SK-N-SH (cell line): ENCODE results near the gene ETFRF1. TPM values are rescaled to one million over a fixed set of nuclear protein-coding genes. Genes with fewer than 3 reads are reported as not detected.

Experiments
- CTCF ChIA-PET: fragments of 300-600, 350-600 bp; formaldehyde crosslinking; extraction: SDS; loops from one replicate; lab custom pipeline; 2021; lab: Yijun Ruan, JAX
- POLR2A ChIA-PET: fragments of 350-600 bp; sonication (Branson Sonifier 250); formaldehyde crosslinking; extraction: SDS; loops from one replicate; lab custom pipeline; 2020; ENCODE audit warnings: antibody characterized with exemption, inconsistent platforms; lab: Yijun Ruan, JAX
- DNase-seq: peaks from one replicate; pipeline ENCODE4 v3.0.0; 2012
- H2AFZ ChIP-seq: fragments of 200-600 bp; sonication (generic); 2 replicates; pipeline ENCODE4 v1.8.1; 2016; ENCODE audit warnings: antibody characterized with exemption, mild to moderate bottlenecking, low read depth
- H3F3A ChIP-seq: fragments of 200-600 bp; sonication (generic); replicated peaks from 2 replicates; pipeline ENCODE3; 2016; ENCODE audit warnings: antibody characterized with exemption, mild to moderate bottlenecking; ENCODE audit not compliant: insufficient read depth
- H3K27ac ChIP-seq, 2 experiments: fragments of 200-500 bp in 1 of 2; fragments of 200-600 bp in 1 of 2; sonication (Bioruptor generic) in 1 of 2; sonication (generic), shearing (Covaris generic) in 1 of 2; 2 replicates each; pipeline versions ENCODE4 v1.5.1 to v1.6.1; 2014 to 2016; ENCODE audit warnings: low read depth in 2 of 2, inconsistent platforms in 1 of 2, low read length in 1 of 2, mild to moderate bottlenecking in 1 of 2, mixed read lengths in 1 of 2
- H3K27me3 ChIP-seq: fragments of 200-600 bp; sonication (generic), shearing (Covaris generic); 2 replicates; pipeline ENCODE4 v1.6.1; 2016; ENCODE audit warnings: mixed run types; ENCODE audit not compliant: insufficient read depth
- H3K36me3 ChIP-seq, 2 experiments: fragments of 200-500 bp in 1 of 2; fragments of 200-600 bp in 1 of 2; sonication (Bioruptor generic) in 1 of 2; sonication (generic) in 1 of 2; replicated peaks in 1 of 2; 2 replicates each; pipeline versions ENCODE3 to v1.5.1; 2014 to 2016; ENCODE audit warnings: low read length in 1 of 2, mild to moderate bottlenecking in 1 of 2; ENCODE audit not compliant: insufficient read depth in 2 of 2, control insufficient read depth in 1 of 2
- H3K4me1 ChIP-seq, 2 experiments: fragments of 200-500 bp in 1 of 2; fragments of 200-600 bp in 1 of 2; sonication (Bioruptor generic) in 1 of 2; sonication (generic), shearing (Covaris generic) in 1 of 2; 2 replicates each; pipeline versions ENCODE4 v1.5.1 to v1.6.1; 2014 to 2016; ENCODE audit warnings: low read depth in 1 of 2, low read length in 1 of 2, mixed run types in 1 of 2; ENCODE audit not compliant: insufficient read depth in 2 of 2, control insufficient read depth in 1 of 2
- H3K4me2 ChIP-seq: fragments of 200-600 bp; sonication (generic), shearing (Covaris generic); 2 replicates; pipeline ENCODE4 v1.6.1; 2017; ENCODE audit warnings: mixed run types
- H3K4me3 ChIP-seq, 2 experiments: fragments of 200-500 bp in 1 of 2; fragments of 200-600 bp in 1 of 2; sonication (Bioruptor generic) in 1 of 2; sonication (generic), shearing (Covaris generic) in 1 of 2; 2 replicates each; pipeline versions ENCODE4 v1.5.1 to v1.8.1; 2014 to 2016; ENCODE audit warnings: low read depth in 2 of 2, inconsistent platforms in 1 of 2, low read length in 1 of 2, mild to moderate bottlenecking in 1 of 2, mixed read lengths in 1 of 2, moderate library complexity in 1 of 2
- H3K79me2 ChIP-seq: fragments of 200-600 bp; sonication (generic); 2 replicates; pipeline ENCODE4 v1.8.1; 2017; ENCODE audit warnings: mild to moderate bottlenecking; ENCODE audit not compliant: insufficient read depth
- H3K9ac ChIP-seq: fragments of 200-600 bp; sonication (generic); 2 replicates; pipeline ENCODE4 v1.6.1; 2017; ENCODE audit warnings: mixed run types
- H3K9me2 ChIP-seq: fragments of 200-600 bp; sonication (generic); 2 replicates; pipeline ENCODE4 v1.6.1; 2017; ENCODE audit warnings: mixed run types
- H3K9me3 ChIP-seq: fragments of 200-600 bp; sonication (generic); 2 replicates; pipeline ENCODE4 v1.6.1; 2017; ENCODE audit warnings: mixed run types, mild to moderate bottlenecking, moderate library complexity
- H4K20me1 ChIP-seq: fragments of 200-600 bp; sonication (generic); 2 replicates; pipeline ENCODE4 v1.6.1; 2017; ENCODE audit warnings: mild to moderate bottlenecking, mixed run types; ENCODE audit not compliant: insufficient read depth
- CHD2 ChIP-seq: fragments of 150-350 bp; IDR thresholded peaks from 2 replicates; pipeline ENCODE4 v1.6.1; 2018; ENCODE audit warnings: low read length; ENCODE audit not compliant: partially characterized antibody
- EZH2phosphoT487 ChIP-seq: fragments of 200-600 bp; sonication (generic); IDR thresholded peaks from 2 replicates; pipeline ENCODE4 v1.6.1; 2017; ENCODE audit warnings: low read depth, mixed run types, mild to moderate bottlenecking, antibody characterized with exemption, moderate library complexity, borderline replicate concordance
- GABPA ChIP-seq: IDR thresholded peaks from 2 replicates; pipeline ENCODE4 v1.4.0; 2012; ENCODE audit warnings: low read depth, mild to moderate bottlenecking
- GATA2 ChIP-seq: sonication (generic); formaldehyde crosslinking; IDR thresholded peaks from 2 replicates; pipeline ENCODE4 v1.5.0; 2020; ENCODE audit warnings: mild to moderate bottlenecking, missing genetic modification reagents
- MEF2A ChIP-seq: IDR thresholded peaks from 2 replicates; pipeline ENCODE4 v1.4.0; 2012; ENCODE audit warnings: low read depth, borderline replicate concordance
- SIN3A ChIP-seq: IDR thresholded peaks from 2 replicates; pipeline ENCODE4 v1.6.1; 2012; ENCODE audit warnings: low read depth, mild to moderate bottlenecking, low read length, moderate library complexity, borderline replicate concordance
- TAF1 ChIP-seq: IDR thresholded peaks from 2 replicates; pipeline ENCODE4 v1.6.1; 2012; ENCODE audit warnings: low read depth, mild to moderate bottlenecking, low read length, moderate library complexity, borderline replicate concordance
- TCF12 ChIP-seq: IDR thresholded peaks from 2 replicates; pipeline ENCODE4 v1.4.0; 2012
- TEAD4 ChIP-seq: IDR thresholded peaks from 2 replicates; pipeline ENCODE4 v1.4.0; 2012; ENCODE audit warnings: mild to moderate bottlenecking, borderline replicate concordance; ENCODE audit not compliant: insufficient read depth
- YY1 ChIP-seq: IDR thresholded peaks from 2 replicates; pipeline ENCODE4 v1.4.0; 2012; ENCODE audit warnings: low read depth, mild to moderate bottlenecking
- polyA plus RNA-seq, 3 experiments: library from polyadenylated mRNA; depleted of rRNA; stranded (reverse); fragments of >200 nt; gene quantifications; 2 replicates each; pipeline ENCODE4 v1.2.3, GENCODE V29; 2012
- TF ChIP-seq, protein P1 (sequence below): IDR thresholded peaks from 2 replicates; pipeline ENCODE4; 2012
- TF ChIP-seq, protein P2 (sequence below): fragments of 150-350 bp; IDR thresholded peaks from 2 replicates; pipeline ENCODE4 v1.6.1; 2017; ENCODE audit warnings: antibody characterized with exemption, low read length, low read depth, borderline replicate concordance
- TF ChIP-seq, protein P3 (sequence below): IDR thresholded peaks from 2 replicates; pipeline ENCODE4 v1.4.0; 2012; ENCODE audit warnings: low read depth

ETFRF1 gene
- polyA plus RNA-seq, 1 of the 3 experiments (the other 2 are of a cell fraction): 7.8 TPM

DNA sequence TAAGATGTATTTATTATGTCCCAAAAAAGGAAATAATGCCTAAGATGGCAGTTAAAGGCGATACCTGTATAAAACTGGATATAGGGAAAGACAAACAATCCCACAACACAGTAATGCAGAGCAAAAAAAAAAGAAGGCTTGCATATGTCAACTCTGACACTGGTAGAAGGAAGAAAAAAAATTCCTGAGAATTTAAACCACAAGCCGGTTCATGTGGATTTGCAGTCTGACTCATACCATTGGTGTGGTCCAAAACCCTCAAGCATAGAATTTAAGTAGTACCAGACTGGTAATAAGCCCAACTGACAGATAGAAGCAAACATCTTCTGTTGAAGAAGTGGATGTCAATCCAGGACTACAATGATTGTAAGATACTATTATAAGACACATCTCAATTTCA, 7.3 kb upstream of the ETFRF1 start (continued):
- TF ChIP-seq YY1 (no peak), GABPA (no peak), EZH2phosphoT487 (no peak), TEAD4 (0 out of 2 replicates have a peak, but pooled peaks have one; percentile 11), TCF12 (peak; percentile 79), CHD2 (no peak), MEF2A (no peak), SIN3A (0 out of 2 replicates have a peak, but pooled peaks have one; percentile 24)
- TF ChIP-seq, protein P1, sequence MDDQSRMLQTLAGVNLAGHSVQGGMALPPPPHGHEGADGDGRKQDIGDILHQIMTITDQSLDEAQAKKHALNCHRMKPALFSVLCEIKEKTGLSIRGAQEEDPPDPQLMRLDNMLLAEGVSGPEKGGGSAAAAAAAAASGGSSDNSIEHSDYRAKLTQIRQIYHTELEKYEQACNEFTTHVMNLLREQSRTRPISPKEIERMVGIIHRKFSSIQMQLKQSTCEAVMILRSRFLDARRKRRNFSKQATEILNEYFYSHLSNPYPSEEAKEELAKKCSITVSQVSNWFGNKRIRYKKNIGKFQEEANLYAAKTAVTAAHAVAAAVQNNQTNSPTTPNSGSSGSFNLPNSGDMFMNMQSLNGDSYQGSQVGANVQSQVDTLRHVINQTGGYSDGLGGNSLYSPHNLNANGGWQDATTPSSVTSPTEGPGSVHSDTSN: peak; percentile 71

DNA sequence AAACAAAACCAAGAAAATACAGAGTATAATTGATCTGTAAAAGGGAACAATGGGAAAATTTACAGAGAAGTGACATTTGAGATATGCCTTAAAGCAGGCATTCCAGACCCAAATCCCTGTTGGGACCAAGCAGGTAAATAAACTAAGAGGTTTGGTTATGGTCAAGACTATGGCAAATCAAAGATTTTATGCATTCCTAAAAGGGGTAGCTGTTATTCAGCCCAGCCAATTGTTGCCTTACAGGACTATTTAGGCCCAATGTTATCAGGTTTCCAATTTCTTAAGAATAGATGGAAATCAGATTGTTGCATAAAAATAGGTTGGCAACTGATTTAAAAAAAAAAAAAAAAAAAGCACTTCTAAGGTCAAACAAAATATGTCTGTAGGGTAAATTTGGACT, 5.4 kb upstream of the ETFRF1 start:
- DNase-seq: no peak
- Histone ChIP-seq H2AFZ (no peak overlapping the region), H3K36me3 (no peaks in the 10 kb centered on the region), H3K27ac (peak overlapping the region in 1 of 2 experiments; percentile 69; a peak in 1 of 4 replicates), H3K27me3 (no peaks in the 10 kb centered on the region), H3K9me3 (no peaks in the 10 kb centered on the region), H3K9ac (no peak overlapping the region), H4K20me1 (no peaks in the 10 kb centered on the region), H3K4me3 (no peak overlapping the region), H3K9me2 (no peaks in the 10 kb centered on the region), H3K79me2 (no peaks in the 10 kb centered on the region), H3K4me1 (peaks cover 1 to 18% of the 10 kb centered on the region in 2 experiments), H3K4me2 (peak overlapping the region; percentile 43; the same call in 1 of the 2 replicates), H3F3A (peaks cover 31% of the 10 kb centered on the region)
- TF ChIP-seq, protein P2, sequence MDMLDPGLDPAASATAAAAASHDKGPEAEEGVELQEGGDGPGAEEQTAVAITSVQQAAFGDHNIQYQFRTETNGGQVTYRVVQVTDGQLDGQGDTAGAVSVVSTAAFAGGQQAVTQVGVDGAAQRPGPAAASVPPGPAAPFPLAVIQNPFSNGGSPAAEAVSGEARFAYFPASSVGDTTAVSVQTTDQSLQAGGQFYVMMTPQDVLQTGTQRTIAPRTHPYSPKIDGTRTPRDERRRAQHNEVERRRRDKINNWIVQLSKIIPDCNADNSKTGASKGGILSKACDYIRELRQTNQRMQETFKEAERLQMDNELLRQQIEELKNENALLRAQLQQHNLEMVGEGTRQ: no peak
- TF ChIP-seq TAF1: no peak
- TF ChIP-seq GABPA: no peak
- TF ChIP-seq TEAD4: no peak
- TF ChIP-seq TCF12: no peak
- TF ChIP-seq, protein P3, sequence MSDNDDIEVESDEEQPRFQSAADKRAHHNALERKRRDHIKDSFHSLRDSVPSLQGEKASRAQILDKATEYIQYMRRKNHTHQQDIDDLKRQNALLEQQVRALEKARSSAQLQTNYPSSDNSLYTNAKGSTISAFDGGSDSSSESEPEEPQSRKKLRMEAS: no peak
- TF ChIP-seq MEF2A: no peak
- TF ChIP-seq, protein P1: no peak
- no peak for TF ChIP-seq GATA2 (CRISPR knock-in tag)
- ChIA-PET POLR2A (no interaction called here), CTCF (interaction anchor here (1.1 kb wide), 1 partner anchor 34 kb away, joined by 3 read pairs; no protein-coding TSS in a partner anchor)
